HCT116 (cell line): ENCODE data around the gene CERS6. TPM values are rescaled to one million over a fixed set of nuclear protein-coding genes. Genes with fewer than 3 reads are reported as not detected.

Experiments
- ATAC-seq: fragments of 200-7000 bp; cut with Tn5 transposase; 2 replicates; pipeline ENCODE4 v1.9.1; 2020; ENCODE audit warnings: mild to moderate bottlenecking, moderate library complexity
- BruUV-seq: library from RNA; stranded (reverse); fragments of 400-500 nt; replicated peaks from 2 replicates; lab custom pipeline; 2021; lab: Mats Ljungman, UMichigan
- CTCF ChIA-PET: fragments of 300-600 bp; sonication (Branson Sonifier 250); formaldehyde crosslinking; loops from one replicate; lab custom pipeline; 2021; ENCODE audit warnings: antibody characterized with exemption; lab: Charles Lee
- POLR2A ChIA-PET: fragments of 300-600, 350-600 bp; sonication (Branson Sonifier 250); formaldehyde crosslinking; loops from one replicate; lab custom pipeline; 2021; ENCODE audit warnings: antibody characterized with exemption; lab: Charles Lee
- RAD21 ChIA-PET, 2 experiments: fragments of 300-600 bp; sonication (Branson Sonifier 250); formaldehyde crosslinking; loops; one replicate each; lab custom pipeline; 2023; ENCODE audit warnings: low total read pairs in 2 of 2; ENCODE audit not compliant: uncharacterized antibody in 2 of 2, unreplicated experiment in 2 of 2, low non-redundant PET in 1 of 2; lab: Charles Lee
- DNase-seq: peaks from one replicate; pipeline ENCODE4 v3.0.0-alpha.2; 2010; ENCODE audit warnings: low read depth, low spot score
- H2AFZ ChIP-seq: fragments of 200-600 bp; shearing (Covaris generic), sonication (generic); 2 replicates; pipeline ENCODE4 v1.6.1; 2017; ENCODE audit warnings: low read depth, mixed run types, mixed read lengths, antibody characterized with exemption, low read length; ENCODE audit not compliant: poor library complexity, severe bottlenecking
- H3K27ac ChIP-seq: 2 replicates; pipeline ENCODE4 v1.5.1; 2012; ENCODE audit warnings: low read depth, low read length
- H3K27me3 ChIP-seq: fragments of 200-600 bp; sonication (generic); 2 replicates; pipeline ENCODE4 v1.6.1; 2016; ENCODE audit warnings: mixed run types, low read length, mixed read lengths; ENCODE audit not compliant: insufficient read depth
- H3K36me3 ChIP-seq, 2 experiments: fragments of 200-500 bp in 1 of 2; fragments of 200-600 bp in 1 of 2; sonication (Bioruptor generic) in 1 of 2; sonication (generic) in 1 of 2; 2 replicates each; pipeline versions ENCODE4 v1.5.1 to v1.6.1; 2014 to 2016; ENCODE audit warnings: low read length in 2 of 2, inconsistent platforms in 1 of 2, mixed read lengths in 1 of 2, mixed run types in 1 of 2; ENCODE audit not compliant: insufficient read depth in 2 of 2, control insufficient read depth in 1 of 2
- H3K4me1 ChIP-seq, 2 experiments: fragments of 200-600 bp in 1 of 2; sonication (generic) in 1 of 2; 2 replicates each; pipeline versions ENCODE4 v1.5.1 to v1.6.1; 2012 to 2017; ENCODE audit warnings: low read length in 2 of 2, inconsistent platforms in 1 of 2, mild to moderate bottlenecking in 1 of 2, mixed read lengths in 1 of 2, mixed run types in 1 of 2, moderate library complexity in 1 of 2; ENCODE audit not compliant: insufficient read depth in 2 of 2, control insufficient read depth in 1 of 2
- H3K4me2 ChIP-seq: fragments of 200-600 bp; sonication (generic); 2 replicates; pipeline ENCODE4 v1.6.1; 2017; ENCODE audit warnings: mixed run types, low read length, mixed read lengths
- H3K4me3 ChIP-seq, 2 experiments: fragments of 200-600 bp in 1 of 2; sonication (generic) in 1 of 2; replicated peaks in 1 of 2; 2 replicates each; pipeline ENCODE4 v1.5.1; 2011 to 2016; ENCODE audit warnings: low read length in 2 of 2, control low read depth in 1 of 2, low read depth in 1 of 2, mild to moderate bottlenecking in 1 of 2, mixed read lengths in 1 of 2, mixed run types in 1 of 2
- H3K79me2 ChIP-seq: fragments of 200-600 bp; sonication (generic); 2 replicates; pipeline ENCODE4 v1.6.1; 2017; ENCODE audit warnings: mild to moderate bottlenecking, mixed run types, low read length, moderate library complexity, mixed read lengths; ENCODE audit not compliant: insufficient read depth
- H3K9ac ChIP-seq: fragments of 200-600 bp; sonication (generic); 2 replicates; pipeline ENCODE4 v1.6.1; 2016; ENCODE audit warnings: low read length, mixed read lengths
- H3K9me2 ChIP-seq: fragments of 200-600 bp; sonication (generic), shearing (Covaris generic); 2 replicates; pipeline ENCODE4 v1.6.1; 2017; ENCODE audit warnings: mixed run types, mild to moderate bottlenecking, moderate library complexity; ENCODE audit not compliant: insufficient read depth
- H3K9me3 ChIP-seq, 2 experiments: fragments of 200-500 bp in 1 of 2; fragments of 200-600 bp in 1 of 2; sonication (Bioruptor generic) in 1 of 2; sonication (generic) in 1 of 2; 2 replicates each; pipeline ENCODE4 v1.6.1; 2014 to 2017; ENCODE audit warnings: low read length in 2 of 2, mixed read lengths in 2 of 2, inconsistent platforms in 1 of 2, low read depth in 1 of 2, mild to moderate bottlenecking in 1 of 2, mixed run types in 1 of 2, moderate library complexity in 1 of 2; ENCODE audit not compliant: control insufficient read depth in 1 of 2, insufficient read depth in 1 of 2
- H4K20me1 ChIP-seq: fragments of 200-600 bp; sonication (generic), shearing (Covaris generic); 2 replicates; pipeline ENCODE4 v1.6.1; 2017; ENCODE audit warnings: mixed run types, mild to moderate bottlenecking, moderate library complexity; ENCODE audit not compliant: insufficient read depth
- CBX3 ChIP-seq: IDR thresholded peaks from 2 replicates; pipeline ENCODE4 v1.6.1; 2012; ENCODE audit warnings: low read depth
- CTCF ChIP-seq, 3 experiments: fragments of 200-600 bp in 1 of 3; sonication (generic) in 1 of 3; IDR thresholded peaks in 2 of 3; conservative IDR thresholded peaks in 1 of 3; 2 replicates each; pipeline ENCODE4 v1.5.1; 2012 to 2017; ENCODE audit warnings: low read depth in 2 of 3, low read length in 2 of 3, antibody characterized with exemption in 1 of 3, borderline replicate concordance in 1 of 3, control low read depth in 1 of 3, mild to moderate bottlenecking in 1 of 3, mixed read lengths in 1 of 3, mixed run types in 1 of 3, moderate library complexity in 1 of 3; ENCODE audit not compliant: insufficient read depth in 1 of 3
- EGR1 ChIP-seq: IDR thresholded peaks from 2 replicates; pipeline ENCODE4 v1.6.1; 2012; ENCODE audit warnings: low read depth
- EZH2 ChIP-seq: fragments of 200-600 bp; sonication (generic); IDR thresholded peaks from 2 replicates; pipeline ENCODE4 v1.6.1; 2017; ENCODE audit warnings: antibody characterized with exemption, mixed run types
- MAX ChIP-seq: IDR thresholded peaks from 2 replicates; pipeline ENCODE4 v1.6.1; 2012
- POLR2AphosphoS5 ChIP-seq: IDR thresholded peaks from 2 replicates; pipeline ENCODE4 v1.6.1; 2011; ENCODE audit warnings: mild to moderate bottlenecking, low read depth, low read length, moderate library complexity
- SIN3A ChIP-seq: IDR thresholded peaks from 2 replicates; pipeline ENCODE4 v1.6.1; 2012; ENCODE audit warnings: low read depth
- SP1 ChIP-seq: IDR thresholded peaks from 2 replicates; pipeline ENCODE4 v1.6.1; 2012; ENCODE audit warnings: low read depth
- TCF7L2 ChIP-seq: IDR thresholded peaks from 2 replicates; pipeline ENCODE4 v1.7.0; 2011; ENCODE audit warnings: borderline replicate concordance, inconsistent platforms; ENCODE audit not compliant: insufficient read depth, insufficient read length; ENCODE audit errors: extremely low read depth
- YY1 ChIP-seq: IDR thresholded peaks from 2 replicates; pipeline ENCODE4 v1.6.1; 2011; ENCODE audit warnings: low read length, low read depth, moderate library complexity, mild to moderate bottlenecking; ENCODE audit not compliant: insufficient replicate concordance; ENCODE audit errors: extremely low read depth
- ZBTB33 ChIP-seq: IDR thresholded peaks from 2 replicates; pipeline ENCODE4 v1.6.1; 2011; ENCODE audit warnings: mild to moderate bottlenecking, low read length, moderate library complexity; ENCODE audit not compliant: insufficient replicate concordance; ENCODE audit errors: extremely low read depth
- ZFX ChIP-seq: fragments of 450-650 bp; IDR thresholded peaks from 2 replicates; pipeline ENCODE4 v1.6.1; 2017
- intact Hi-C: fragments of 100-400 bp; cut with micrococcal nuclease; formaldehyde crosslinking; loops from 2 replicates; pipeline ENCODE4 v1.10.0; 2022
- total RNA-seq: library from RNA; stranded (reverse); gene quantifications from one replicate; pipeline ENCODE4 v1.2.1, GENCODE V29; 2021; ENCODE audit not compliant: unreplicated experiment
- TF ChIP-seq, protein P1 (sequence below): IDR thresholded peaks from 2 replicates; pipeline ENCODE4 v1.6.1; 2012
- TF ChIP-seq, protein P2 (sequence below): IDR thresholded peaks from 2 replicates; pipeline ENCODE4 v1.6.1; 2012; ENCODE audit warnings: low read depth

The CERS6 gene
- total RNA-seq, 1 experiment from 2014 or later: 37.0 TPM

GRCh38 chr2:168797286-168797655, 341.2 kb downstream of the CERS6 start:
- no peaks in the 10 kb centered on the region for H3K36me3 ChIP-seq
- no peak for ATAC-seq
- ChIA-PET RAD21 (no interaction called here), POLR2A (no interaction called here), CTCF (no interaction called here)
- no peaks in the 10 kb centered on the region for H3K27me3 ChIP-seq
- no peak for DNase-seq
- H3K9ac ChIP-seq: no peak overlapping the region
- H2AFZ ChIP-seq: no peak overlapping the region
- peaks cover 3 to 5% of the 10 kb centered on the region in 2 experiments; a peak in 2 of 4 replicates for H3K4me1 ChIP-seq
- intact Hi-C loops: no loop called here
- BruUV-seq: no TSS peak
- H3K9me3 ChIP-seq: no peaks in the 10 kb centered on the region
- no peaks in the 10 kb centered on the region for H4K20me1 ChIP-seq
- no peak overlapping the region for H3K4me2 ChIP-seq
- H3K79me2 ChIP-seq: no peaks in the 10 kb centered on the region
- H3K9me2 ChIP-seq: no peaks in the 10 kb centered on the region
- no peak for TF ChIP-seq EGR1
- no peak for TF ChIP-seq CTCF (IDR thresholded peaks at IDR 0.05 in 2 of 3, conservative IDR thresholded peaks at IDR 0.05 in 1 of 3; ENCODE audit: borderline replicate concordance in 1 of 3, insufficient read depth in 1 of 3, low read depth in 2 of 3, low read length in 2 of 3)
- no peak for TF ChIP-seq CBX3
- TF ChIP-seq TCF7L2: no peak
- TF ChIP-seq POLR2AphosphoS5: no peak
- TF ChIP-seq SP1: no peak
- TF ChIP-seq, protein P1, sequence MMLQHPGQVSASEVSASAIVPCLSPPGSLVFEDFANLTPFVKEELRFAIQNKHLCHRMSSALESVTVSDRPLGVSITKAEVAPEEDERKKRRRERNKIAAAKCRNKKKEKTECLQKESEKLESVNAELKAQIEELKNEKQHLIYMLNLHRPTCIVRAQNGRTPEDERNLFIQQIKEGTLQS: no peak
- TF ChIP-seq YY1: no peak
- TF ChIP-seq, protein P2, sequence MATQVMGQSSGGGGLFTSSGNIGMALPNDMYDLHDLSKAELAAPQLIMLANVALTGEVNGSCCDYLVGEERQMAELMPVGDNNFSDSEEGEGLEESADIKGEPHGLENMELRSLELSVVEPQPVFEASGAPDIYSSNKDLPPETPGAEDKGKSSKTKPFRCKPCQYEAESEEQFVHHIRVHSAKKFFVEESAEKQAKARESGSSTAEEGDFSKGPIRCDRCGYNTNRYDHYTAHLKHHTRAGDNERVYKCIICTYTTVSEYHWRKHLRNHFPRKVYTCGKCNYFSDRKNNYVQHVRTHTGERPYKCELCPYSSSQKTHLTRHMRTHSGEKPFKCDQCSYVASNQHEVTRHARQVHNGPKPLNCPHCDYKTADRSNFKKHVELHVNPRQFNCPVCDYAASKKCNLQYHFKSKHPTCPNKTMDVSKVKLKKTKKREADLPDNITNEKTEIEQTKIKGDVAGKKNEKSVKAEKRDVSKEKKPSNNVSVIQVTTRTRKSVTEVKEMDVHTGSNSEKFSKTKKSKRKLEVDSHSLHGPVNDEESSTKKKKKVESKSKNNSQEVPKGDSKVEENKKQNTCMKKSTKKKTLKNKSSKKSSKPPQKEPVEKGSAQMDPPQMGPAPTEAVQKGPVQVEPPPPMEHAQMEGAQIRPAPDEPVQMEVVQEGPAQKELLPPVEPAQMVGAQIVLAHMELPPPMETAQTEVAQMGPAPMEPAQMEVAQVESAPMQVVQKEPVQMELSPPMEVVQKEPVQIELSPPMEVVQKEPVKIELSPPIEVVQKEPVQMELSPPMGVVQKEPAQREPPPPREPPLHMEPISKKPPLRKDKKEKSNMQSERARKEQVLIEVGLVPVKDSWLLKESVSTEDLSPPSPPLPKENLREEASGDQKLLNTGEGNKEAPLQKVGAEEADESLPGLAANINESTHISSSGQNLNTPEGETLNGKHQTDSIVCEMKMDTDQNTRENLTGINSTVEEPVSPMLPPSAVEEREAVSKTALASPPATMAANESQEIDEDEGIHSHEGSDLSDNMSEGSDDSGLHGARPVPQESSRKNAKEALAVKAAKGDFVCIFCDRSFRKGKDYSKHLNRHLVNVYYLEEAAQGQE: no peak
- TF ChIP-seq EZH2: no peak
- no peak for TF ChIP-seq ZBTB33
- no peak for TF ChIP-seq MAX
- TF ChIP-seq SIN3A: no peak
- TF ChIP-seq ZFX: no peak
- no peak overlapping the region for H3K4me3 ChIP-seq
- H3K27ac ChIP-seq: no peak overlapping the region
